WERI-Rb-1 (cell line): Measurements from ENCODE around the gene CDK18.
A peak's percentile ranks its signal among the peaks of the same experiment; 100 is the strongest.

Source experiments
- DNase-seq: peaks from one replicate; pipeline ENCODE4 v3.0.0-alpha.2; 2020
- H3K27ac ChIP-seq: fragments of 250-450 bp; sonication (Bioruptor Pico); 2 replicates; pipeline ENCODE4 v1.5.1; 2020; ENCODE audit warnings: mild to moderate bottlenecking, moderate library complexity
- H3K27me3 ChIP-seq: fragments of 250-450 bp; sonication (Bioruptor Pico); 2 replicates; pipeline ENCODE4 v1.5.1; 2021; ENCODE audit warnings: mild to moderate bottlenecking, low read depth, moderate library complexity; ENCODE audit not compliant: insufficient read depth, severe bottlenecking
- H3K36me3 ChIP-seq: fragments of 250-450 bp; sonication (Bioruptor Pico); 2 replicates; pipeline ENCODE4 v1.5.1; 2020; ENCODE audit warnings: mild to moderate bottlenecking, moderate library complexity
- H3K4me3 ChIP-seq: 2 replicates; pipeline ENCODE4 v1.5.1; 2011; ENCODE audit warnings: low read depth, mild to moderate bottlenecking, control low read depth, low read length
- H3K9me3 ChIP-seq: fragments of 250-450 bp; sonication (Bioruptor Pico); 2 replicates; pipeline ENCODE4 v1.5.1; 2021; ENCODE audit warnings: mild to moderate bottlenecking, moderate library complexity; ENCODE audit not compliant: severe bottlenecking
- CTCF ChIP-seq: IDR thresholded peaks from 2 replicates; pipeline ENCODE4 v1.5.1; 2011; ENCODE audit warnings: low read depth, mild to moderate bottlenecking, control low read depth, inconsistent platforms, low read length

The CDK18 gene

GRCh38 chr1:205568469-205569361 is 64.2 kb downstream of the CDK18 start:
- peak; percentile 38 for DNase-seq
- H3K36me3 ChIP-seq = no peaks in the 10 kb centered on the region
- no peak overlapping the region for H3K4me3 ChIP-seq
- TF ChIP-seq CTCF = peak; percentile 60
- H3K27me3 ChIP-seq = peaks cover 81% of the 10 kb centered on the region
- no peak overlapping the region for H3K27ac ChIP-seq
- H3K9me3 ChIP-seq = peaks cover 9% of the 10 kb centered on the region

- Histone ChIP-seq H3K4me3 (no peak overlapping the region), H3K36me3 (no peaks in the 10 kb centered on the region), H3K27me3 (peaks cover 89% of the 10 kb centered on the region), H3K27ac (no peak overlapping the region), H3K9me3 (peaks cover 9% of the 10 kb centered on the region)
- DNase-seq = peak; percentile 33
- no peak for TF ChIP-seq CTCF
Observed at GRCh38 chr1:205569411-205570172, 65.1 kb downstream of the CDK18 start.

- H3K27me3 ChIP-seq = peaks cover 95% of the 10 kb centered on the region
- H3K27ac ChIP-seq = no peak overlapping the region
- H3K36me3 ChIP-seq = no peaks in the 10 kb centered on the region
- no peak for TF ChIP-seq CTCF
- H3K4me3 ChIP-seq = no peak overlapping the region
- peak; percentile 14 for DNase-seq
- H3K9me3 ChIP-seq = peaks cover 9% of the 10 kb centered on the region
Observed at GRCh38 chr1:205570173-205570501, 65.7 kb downstream of the CDK18 start.

GRCh38 chr1:205570796-205571537 is 66.5 kb downstream of the CDK18 start:
- peak; percentile 7 for DNase-seq
- H3K27me3 ChIP-seq = peaks cover 95% of the 10 kb centered on the region
- TF ChIP-seq CTCF = no peak
- peaks cover 9% of the 10 kb centered on the region for H3K9me3 ChIP-seq
- H3K36me3 ChIP-seq = no peaks in the 10 kb centered on the region
- no peak overlapping the region for H3K27ac ChIP-seq
- no peak overlapping the region for H3K4me3 ChIP-seq

- no peak overlapping the region for H3K27ac ChIP-seq
- peak; percentile 91 for DNase-seq
- no peak overlapping the region for H3K4me3 ChIP-seq
- no peaks in the 10 kb centered on the region for H3K36me3 ChIP-seq
- peaks cover 95% of the 10 kb centered on the region for H3K27me3 ChIP-seq
- H3K9me3 ChIP-seq = peaks cover 9% of the 10 kb centered on the region
- no peak for TF ChIP-seq CTCF
Observed at GRCh38 chr1:205571747-205572146, 67.3 kb downstream of the CDK18 start.
